ENCODE data around the gene KMO.

KMO gene

DNA sequence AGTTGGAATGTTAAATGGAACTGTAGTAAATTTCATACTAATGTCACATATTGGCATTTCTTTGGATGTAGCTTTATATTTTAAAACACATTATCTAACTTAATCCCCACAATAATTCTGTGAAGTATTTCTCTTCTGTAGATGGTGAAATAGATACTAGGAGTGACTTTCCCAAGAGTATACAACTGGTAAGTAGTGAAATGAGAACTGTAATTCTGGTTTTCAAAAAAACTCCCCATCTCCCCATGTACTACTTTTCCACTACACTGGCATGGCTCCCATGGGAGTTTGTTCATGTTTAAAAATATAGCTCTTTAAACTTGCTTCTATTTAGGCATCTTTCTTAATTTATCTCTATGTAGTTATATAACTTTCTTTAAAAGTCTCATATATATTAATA, 97.8 kb downstream of the KMO start:
- DNase-seq (ENCODE audit: low read depth): no peak

GRCh38 chr1:241630476-241630875, 98.3 kb downstream of the KMO start:
- no peak for DNase-seq (ENCODE audit: low read depth)

DNA sequence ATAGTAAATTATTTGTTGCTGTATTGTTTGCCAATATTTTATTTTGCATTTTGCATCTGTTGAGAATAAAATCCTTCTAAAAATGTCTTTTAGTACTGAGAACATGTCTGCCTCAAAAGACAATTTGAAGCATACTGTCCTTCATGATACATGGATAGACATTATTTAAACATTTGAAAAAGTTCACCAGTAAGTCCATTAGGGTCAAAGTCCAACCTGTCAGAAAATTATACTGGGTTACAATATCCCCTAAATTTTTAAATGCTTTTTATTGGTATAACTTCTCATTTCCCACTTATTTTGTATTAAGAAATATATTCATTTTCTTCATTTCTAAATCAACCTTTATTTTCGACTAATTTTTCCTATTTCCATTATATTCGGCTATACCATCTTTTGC, 98.7 kb downstream of the KMO start:
- DNase-seq (ENCODE audit: low read depth): no peak

GRCh38 chr1:241631674-241632073, 99.5 kb downstream of the KMO start:
- no peak for DNase-seq (ENCODE audit: low read depth)

GRCh38 chr1:241632987-241633386, 100.8 kb downstream of the KMO start:
- DNase-seq (ENCODE audit: low read depth): no peak

- no peak for DNase-seq (ENCODE audit: low read depth)
These were observed 103.5 kb downstream of the KMO start for GRCh38 chr1:241635556-241636152.

- no peak for DNase-seq (ENCODE audit: low read depth)
These were observed 104.1 kb downstream of the KMO start for GRCh38 chr1:241636291-241636690.

DNA sequence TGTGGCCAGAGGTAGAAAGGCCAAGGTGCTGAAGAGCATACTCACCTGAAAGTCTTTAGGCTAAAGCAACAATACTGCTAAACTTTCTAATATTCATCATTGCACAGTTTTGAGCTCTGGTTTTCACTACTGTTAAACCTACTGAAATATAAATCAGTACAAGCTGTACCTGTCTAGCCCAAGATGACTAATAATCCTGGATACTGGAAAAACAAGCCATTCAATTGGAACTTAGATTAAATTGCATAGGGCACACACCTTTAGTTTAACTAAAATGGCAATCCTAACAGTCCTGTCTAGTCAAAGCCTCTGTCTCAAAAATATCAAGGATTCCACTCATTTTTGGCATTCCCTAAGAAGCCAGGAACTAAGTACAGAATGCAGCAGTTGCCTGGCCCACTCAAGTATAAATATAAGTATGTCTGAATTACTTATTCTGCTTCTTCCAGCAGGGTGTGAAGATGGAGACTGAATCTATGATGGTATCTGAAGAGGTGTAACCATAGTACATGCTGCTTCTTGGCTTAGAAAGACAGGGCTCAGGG, 104.9 kb downstream of the KMO start:
- peak; percentile 47 for DNase-seq (ENCODE audit: low read depth)

DNA sequence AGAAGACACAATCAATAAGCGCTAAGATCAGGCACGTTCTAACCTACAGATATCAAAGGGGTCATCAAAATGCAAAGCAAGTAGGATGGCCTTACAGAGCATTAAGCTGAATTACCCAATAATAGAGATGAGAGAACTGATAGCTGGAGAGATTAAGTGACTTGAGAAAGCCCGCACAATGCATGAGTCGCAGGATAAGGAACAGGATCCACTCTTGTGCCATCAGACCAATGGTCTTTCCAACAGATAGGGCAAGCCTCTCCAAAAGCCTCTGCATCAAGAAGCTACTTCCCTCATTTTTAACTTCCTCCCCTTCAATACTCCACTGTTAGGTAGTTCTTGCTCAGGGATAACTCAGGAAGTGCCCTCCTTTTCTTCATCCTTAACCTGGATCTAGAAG, 105.4 kb downstream of the KMO start:
- DNase-seq (ENCODE audit: low read depth): peak; percentile 47

- DNase-seq (ENCODE audit: low read depth): no peak
These were observed 106.0 kb downstream of the KMO start for GRCh38 chr1:241638099-241638682.

DNA sequence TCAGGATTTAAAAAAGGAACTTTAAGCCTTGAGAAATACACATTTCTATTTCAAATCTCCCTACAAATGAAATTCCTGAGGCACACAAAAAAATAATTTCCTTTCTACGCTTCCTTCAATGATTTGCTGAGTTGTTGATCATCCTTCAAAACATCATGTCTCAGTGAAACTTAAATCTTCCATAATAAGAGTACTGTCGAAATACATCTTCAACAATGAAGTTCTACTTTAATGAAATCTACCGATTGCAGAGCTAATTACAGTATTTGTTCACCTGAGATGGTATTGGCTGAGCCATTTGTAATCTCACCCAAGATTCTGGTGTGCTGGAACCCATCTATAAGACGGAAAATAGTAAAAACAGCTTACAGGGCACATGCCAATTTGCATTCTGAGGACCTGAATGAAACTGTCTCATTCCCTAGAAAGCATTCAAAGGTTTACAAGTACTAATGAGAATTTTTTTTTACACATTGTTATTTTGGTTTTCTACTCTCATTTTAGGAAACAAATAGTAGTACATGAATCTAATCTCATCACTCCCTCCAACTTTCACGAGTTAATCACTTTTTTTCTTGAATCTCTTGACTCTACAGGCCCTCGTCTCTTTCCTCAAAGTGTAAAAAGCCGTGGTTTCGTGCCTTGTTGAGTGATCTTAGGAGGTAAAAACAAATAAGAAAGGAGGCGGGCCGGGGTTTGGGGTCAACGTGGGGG, 106.9 kb downstream of the KMO start:
- peak; percentile 53 for DNase-seq (ENCODE audit: low read depth)

- DNase-seq (ENCODE audit: low read depth): peak; percentile 53
These were observed 107.5 kb downstream of the KMO start for GRCh38 chr1:241639623-241640148.

GRCh38 chr1:241640149-241640866, 108.1 kb downstream of the KMO start, which contains the start of the genes CHML and OPN3:
CHML (minus strand) TSS chr1:241640369; CDS start chr1:241635766, 4,603 bp downstream.
OPN3 (minus strand) TSS chr1:241640369; CDS start chr1:241640254, 115 bp downstream.
- DNase-seq (ENCODE audit: low read depth): peak; percentile 87

- no peak for DNase-seq (ENCODE audit: low read depth)
These were observed 108.9 kb downstream of the KMO start for GRCh38 chr1:241640867-241641622.

- peak; percentile 82 for DNase-seq (ENCODE audit: low read depth)
These were observed 109.8 kb downstream of the KMO start for GRCh38 chr1:241641773-241642592.

- no peak for DNase-seq (ENCODE audit: low read depth)
These were observed 110.4 kb downstream of the KMO start for GRCh38 chr1:241642593-241642944.

DNA sequence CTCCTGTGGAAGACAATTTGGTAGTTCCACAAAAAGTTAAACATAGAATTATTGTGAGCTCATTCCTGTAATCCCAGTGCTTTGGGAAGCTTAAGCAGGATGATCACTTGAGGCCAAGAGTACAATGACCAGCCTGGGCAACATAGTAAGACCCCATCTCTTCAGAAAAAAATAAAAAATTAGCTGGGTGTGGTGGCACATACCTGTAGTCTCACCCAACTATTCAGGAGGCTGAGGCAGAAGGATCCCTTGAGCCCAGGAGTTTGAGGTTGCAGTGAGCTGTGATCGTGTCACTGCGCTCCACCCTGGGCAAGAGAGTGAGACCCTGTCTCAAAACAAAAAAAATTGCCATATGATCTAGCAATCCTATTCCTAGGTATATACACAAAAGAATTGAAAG, 112.1 kb downstream of the KMO start:
- DNase-seq (ENCODE audit: low read depth): no peak

- DNase-seq (ENCODE audit: low read depth): no peak
These were observed 113.0 kb downstream of the KMO start for GRCh38 chr1:241645199-241645598.
